ENCODE data around the gene FOXL3.
"Not testable (repeated sequence)": the region's sequence is repeated elsewhere in the genome, so short reads cannot be mapped to it uniquely, and the experiment has no call there.

DNA sequence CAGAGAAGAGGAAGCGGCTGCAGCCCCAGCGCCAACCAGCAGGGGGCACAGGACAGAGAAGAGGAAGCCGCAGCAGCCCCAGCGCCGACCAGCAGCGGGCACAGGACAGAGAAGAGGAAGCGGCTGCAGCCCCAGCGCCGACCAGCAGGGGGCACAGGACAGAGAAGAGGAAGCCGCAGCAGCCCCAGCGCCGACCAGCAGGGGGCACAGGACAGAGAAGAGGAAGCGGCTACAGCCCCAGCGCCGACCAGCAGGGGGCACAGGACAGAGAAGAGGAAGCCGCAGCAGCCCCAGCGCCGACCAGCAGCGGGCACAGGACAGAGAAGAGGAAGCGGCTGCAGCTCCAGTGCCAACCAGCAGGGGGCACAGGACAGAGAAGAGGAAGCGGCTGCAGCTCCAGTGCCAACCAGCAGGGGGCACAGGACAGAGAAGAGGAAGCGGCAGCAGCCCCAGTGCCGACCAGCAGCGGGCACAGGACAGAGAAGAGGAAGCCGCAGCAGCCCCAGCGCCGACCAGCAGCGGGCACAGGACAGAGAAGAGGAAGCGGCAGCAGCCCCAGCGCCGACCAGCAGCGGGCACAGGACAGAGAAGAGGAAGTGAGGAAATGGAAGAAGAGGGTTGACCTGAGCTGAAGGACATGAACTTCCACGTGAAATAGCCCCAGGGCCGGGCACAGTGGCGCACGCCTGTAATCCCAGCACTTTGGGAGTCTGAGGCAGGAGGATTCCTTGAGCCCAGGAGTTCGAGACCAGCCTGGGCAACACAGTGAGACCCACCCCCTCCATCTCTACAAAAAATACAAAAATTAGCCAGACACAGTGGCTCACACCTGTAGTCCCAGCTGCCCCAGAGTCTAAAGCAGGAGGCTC is 26.3 kb upstream of the FOXL3 start:
- TF ChIP-seq, protein P1, sequence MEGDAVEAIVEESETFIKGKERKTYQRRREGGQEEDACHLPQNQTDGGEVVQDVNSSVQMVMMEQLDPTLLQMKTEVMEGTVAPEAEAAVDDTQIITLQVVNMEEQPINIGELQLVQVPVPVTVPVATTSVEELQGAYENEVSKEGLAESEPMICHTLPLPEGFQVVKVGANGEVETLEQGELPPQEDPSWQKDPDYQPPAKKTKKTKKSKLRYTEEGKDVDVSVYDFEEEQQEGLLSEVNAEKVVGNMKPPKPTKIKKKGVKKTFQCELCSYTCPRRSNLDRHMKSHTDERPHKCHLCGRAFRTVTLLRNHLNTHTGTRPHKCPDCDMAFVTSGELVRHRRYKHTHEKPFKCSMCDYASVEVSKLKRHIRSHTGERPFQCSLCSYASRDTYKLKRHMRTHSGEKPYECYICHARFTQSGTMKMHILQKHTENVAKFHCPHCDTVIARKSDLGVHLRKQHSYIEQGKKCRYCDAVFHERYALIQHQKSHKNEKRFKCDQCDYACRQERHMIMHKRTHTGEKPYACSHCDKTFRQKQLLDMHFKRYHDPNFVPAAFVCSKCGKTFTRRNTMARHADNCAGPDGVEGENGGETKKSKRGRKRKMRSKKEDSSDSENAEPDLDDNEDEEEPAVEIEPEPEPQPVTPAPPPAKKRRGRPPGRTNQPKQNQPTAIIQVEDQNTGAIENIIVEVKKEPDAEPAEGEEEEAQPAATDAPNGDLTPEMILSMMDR (IDR thresholded peaks at IDR 0.05), result peak in 5 of 7 experiments; percentile 31 to 61 (median 34)
- TF ChIP-seq POLR2A, POLR2AphosphoS5 (IDR thresholded peaks at IDR 0.05): not testable (repeated sequence)
